ENCODE results near the gene RND3.

RND3 gene

GRCh38 chr2:150441226-150441625, 46.2 kb downstream of the RND3 start:
- no peak for DNase-seq

GRCh38 chr2:150438654-150439053, 48.8 kb downstream of the RND3 start:
- DNase-seq: no peak

- DNase-seq: no peak
These were observed 49.4 kb downstream of the RND3 start for GRCh38 chr2:150438041-150438440.

- DNase-seq: no peak
These were observed 55.2 kb downstream of the RND3 start for GRCh38 chr2:150432312-150432625.

- DNase-seq: no peak
These were observed 55.7 kb downstream of the RND3 start for GRCh38 chr2:150431561-150432311.

GRCh38 chr2:150429384-150429961, 58.0 kb downstream of the RND3 start:
- no peak for DNase-seq

GRCh38 chr2:150428641-150429040, 58.8 kb downstream of the RND3 start:
- DNase-seq: no peak

- no peak for DNase-seq
These were observed 60.2 kb downstream of the RND3 start for GRCh38 chr2:150427298-150427697.

- DNase-seq: no peak
These were observed 60.7 kb downstream of the RND3 start for GRCh38 chr2:150426724-150427123.

GRCh38 chr2:150426315-150426714, 61.2 kb downstream of the RND3 start:
- DNase-seq: no peak

GRCh38 chr2:150425121-150425955, 62.1 kb downstream of the RND3 start:
- DNase-seq: no peak

- DNase-seq: peak; percentile 14
These were observed 63.1 kb downstream of the RND3 start for GRCh38 chr2:150424406-150424805.

- DNase-seq: no peak
These were observed 66.3 kb downstream of the RND3 start for GRCh38 chr2:150421126-150421651.

- DNase-seq: no peak
These were observed 68.6 kb downstream of the RND3 start for GRCh38 chr2:150418916-150419315.
